Natural killer cell treated with Interleukin-12 subunit alpha and Interleukin-12 subunit beta and Interleukin-15 and Interleukin-18, amount 100 ng/mL, for 72 hours (primary cell): Measurements from ENCODE around the gene ANKRD13B. TPM values are rescaled to one million over a fixed set of nuclear protein-coding genes. Genes with fewer than 3 reads are reported as not detected.
"Not testable (repeated sequence)": the region's sequence is repeated elsewhere in the genome, so short reads cannot be mapped to it uniquely, and the experiment has no call there.

Experiments
- ATAC-seq, 2 donors: fragments of 150-1000 bp; cut with Tn5 transposase in 1 of 2; sonication (Bioruptor Pico), chemical (Tn5 transposase) in 1 of 2; 2 replicates each; pipeline ENCODE4 v1.10.0; 2021
- DNase-seq: peaks from one replicate; pipeline ENCODE4 v3.0.0; 2022; ENCODE audit warnings: low spot score
- H3K27ac Mint-ChIP-seq, 2 donors: 1 replicate in 1 of 2; 2 replicates in 1 of 2; pipeline ENCODE4 v1.8.0; 2022; ENCODE audit warnings: mixed read lengths in 2 of 2, mild to moderate bottlenecking in 1 of 2, moderate library complexity in 1 of 2
- H3K27me3 Mint-ChIP-seq, 2 donors: 1 replicate in 1 of 2; 2 replicates in 1 of 2; pipeline ENCODE4 v1.8.0; 2022; ENCODE audit warnings: mixed read lengths in 2 of 2
- H3K36me3 Mint-ChIP-seq: one replicate; pipeline ENCODE4 v1.8.0; 2022; ENCODE audit warnings: mixed read lengths
- H3K4me1 Mint-ChIP-seq, 2 donors: 1 replicate in 1 of 2; 2 replicates in 1 of 2; pipeline ENCODE4 v1.8.0; 2022; ENCODE audit warnings: low read depth in 2 of 2, mixed read lengths in 2 of 2, mild to moderate bottlenecking in 1 of 2
- H3K4me3 Mint-ChIP-seq: one replicate; pipeline ENCODE4 v1.8.0; 2022; ENCODE audit warnings: mixed read lengths
- H3K9me3 Mint-ChIP-seq: 2 replicates; pipeline ENCODE4 v1.8.0; 2022; ENCODE audit warnings: mixed read lengths
- total RNA-seq, 2 donors: library from RNA; stranded (reverse); gene quantifications; one replicate each; pipeline ENCODE4 v1.2.3, GENCODE V29; 2022

The ANKRD13B gene
- total RNA-seq, result 10 to 100 TPM in 1 of 2 donors, 1 to 10 TPM in 1; 4.4 to 32.5 TPM

DNA sequence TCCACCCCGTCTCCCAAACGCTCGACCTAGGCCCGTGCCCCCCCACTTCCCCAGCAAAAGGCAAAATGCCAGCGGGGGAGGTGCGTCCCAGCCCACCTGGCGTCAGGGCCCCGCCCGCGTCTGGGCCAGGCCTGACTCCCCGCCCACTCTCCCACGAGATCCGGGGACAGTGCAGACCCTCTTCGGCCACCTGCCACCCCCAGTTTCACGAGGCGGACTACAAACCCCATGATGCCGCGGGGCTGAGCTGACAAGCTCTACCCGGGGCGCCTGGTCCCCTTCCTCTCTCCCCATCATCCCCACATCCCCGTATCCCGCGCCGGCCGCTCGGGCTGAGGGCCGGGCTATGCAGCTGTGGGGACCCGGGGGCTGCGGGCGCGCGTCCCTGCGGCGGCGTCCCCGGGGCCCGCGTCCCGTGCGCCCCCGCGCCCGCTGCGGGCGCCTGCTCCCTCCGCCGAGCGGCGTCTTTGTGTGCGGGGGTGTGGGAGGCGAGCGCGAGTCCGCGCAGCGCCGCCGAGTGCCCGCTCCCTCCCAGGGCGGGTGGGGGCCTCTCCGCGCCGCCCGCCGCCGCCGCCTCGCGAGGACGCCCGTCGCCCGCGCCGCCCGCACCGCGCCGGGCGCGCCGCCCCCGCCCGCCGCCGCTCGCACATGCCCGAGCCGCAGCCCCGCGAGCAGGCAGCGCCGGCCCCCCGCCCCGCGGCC, at the start of gene ANKRD13B:
Gene ANKRD13B, plus strand, starts transcription at position 283 of the 702 bp plus-strand sequence. CDS start 490 bp downstream, outside the sequence.
- Mint-ChIP-seq H3K4me1 (peaks cover 17 to 21% of the 10 kb centered on the region in 2 donors), H3K36me3 (no peaks in the 10 kb centered on the region), H3K4me3 (peak within 1 kb of the TSS; percentile 60), H3K9me3 (no peaks in the 10 kb centered on the region), H3K27ac (no peak within 1 kb of the TSS), H3K27me3 (peaks cover 0 to 2% of the 10 kb centered on the region in 2 donors)
- DNase-seq, result no peak
- no peak for ATAC-seq

DNA sequence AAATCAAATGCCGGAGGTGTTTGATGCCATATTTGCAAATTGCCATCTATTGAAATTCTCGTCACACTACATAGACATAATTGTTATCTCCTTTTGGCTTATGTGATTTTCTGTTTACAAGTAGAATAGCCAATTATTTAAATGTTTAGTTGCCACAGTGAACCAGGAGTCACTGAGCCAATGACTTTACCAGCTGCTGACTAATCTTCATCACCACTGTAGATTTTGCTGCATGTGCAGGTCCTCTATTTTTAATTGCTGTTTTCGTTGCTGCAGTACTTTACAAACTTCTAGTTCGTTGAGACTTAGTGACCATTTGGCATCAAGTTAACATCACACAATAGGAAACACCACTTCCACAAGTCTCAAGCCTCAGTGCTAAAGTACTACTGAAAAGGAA, 48.9 kb upstream of the ANKRD13B start:
- H3K9me3 Mint-ChIP-seq, result no peaks in the 10 kb centered on the region
- H3K27ac Mint-ChIP-seq, result no peak overlapping the region
- H3K27me3 Mint-ChIP-seq, result no peaks in the 10 kb centered on the region
- ATAC-seq, result no peak
- H3K36me3 Mint-ChIP-seq, result no peaks in the 10 kb centered on the region
- peaks cover 1 to 8% of the 10 kb centered on the region in 2 donors for H3K4me1 Mint-ChIP-seq
- no peak overlapping the region for H3K4me3 Mint-ChIP-seq
- DNase-seq, result no peak

DNA sequence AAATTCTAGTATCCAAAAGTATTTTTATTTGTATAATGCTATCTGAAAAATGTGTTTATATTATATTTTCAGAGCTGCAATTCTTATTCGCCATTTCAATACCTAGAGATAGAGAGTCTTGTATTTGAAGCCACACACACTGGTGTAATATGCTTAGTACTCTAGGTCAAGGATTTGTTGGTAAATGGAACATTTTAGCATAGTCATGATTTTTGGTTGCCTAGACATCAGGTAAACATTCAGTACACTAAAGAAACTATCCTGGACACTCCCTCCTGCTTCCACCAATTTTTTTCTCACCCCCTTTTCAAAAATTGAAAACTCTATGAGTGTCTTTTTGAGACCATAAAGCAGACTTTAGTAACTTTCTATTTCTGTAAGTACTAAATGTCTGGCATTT, 46.8 kb upstream of the ANKRD13B start:
- DNase-seq (no peak), ATAC-seq (no peak)
- Mint-ChIP-seq H3K9me3 (no peaks in the 10 kb centered on the region), H3K27ac (no peak overlapping the region), H3K36me3 (no peaks in the 10 kb centered on the region), H3K4me1 (peaks cover 7 to 22% of the 10 kb centered on the region in 2 donors), H3K27me3 (no peaks in the 10 kb centered on the region), H3K4me3 (no peak overlapping the region)

DNA sequence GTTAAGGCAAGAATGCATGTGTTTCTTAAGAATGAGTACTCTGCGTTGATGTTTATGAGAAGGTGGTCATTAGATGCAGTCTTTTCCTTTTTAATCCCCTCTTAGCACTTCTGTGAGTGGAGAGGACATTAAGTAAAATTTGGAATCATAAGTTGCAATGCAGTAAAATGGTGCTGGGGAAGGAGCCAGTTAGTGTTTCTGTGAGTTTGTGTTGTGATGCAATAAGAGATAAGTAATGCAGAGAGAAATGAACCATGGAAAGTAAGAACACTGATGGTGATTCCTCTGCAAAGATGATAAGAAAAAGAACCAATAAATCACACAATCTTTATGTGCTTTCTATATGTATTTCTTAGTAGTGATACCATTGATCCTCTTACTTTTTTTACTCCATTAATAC, 46.1 kb upstream of the ANKRD13B start:
- Mint-ChIP-seq H3K9me3 (no peaks in the 10 kb centered on the region), H3K4me1 (peaks cover 7 to 22% of the 10 kb centered on the region in 2 donors), H3K4me3 (no peak overlapping the region), H3K27me3 (no peaks in the 10 kb centered on the region), H3K36me3 (no peaks in the 10 kb centered on the region), H3K27ac (no peak overlapping the region)
- DNase-seq, result no peak
- no peak for ATAC-seq

DNA sequence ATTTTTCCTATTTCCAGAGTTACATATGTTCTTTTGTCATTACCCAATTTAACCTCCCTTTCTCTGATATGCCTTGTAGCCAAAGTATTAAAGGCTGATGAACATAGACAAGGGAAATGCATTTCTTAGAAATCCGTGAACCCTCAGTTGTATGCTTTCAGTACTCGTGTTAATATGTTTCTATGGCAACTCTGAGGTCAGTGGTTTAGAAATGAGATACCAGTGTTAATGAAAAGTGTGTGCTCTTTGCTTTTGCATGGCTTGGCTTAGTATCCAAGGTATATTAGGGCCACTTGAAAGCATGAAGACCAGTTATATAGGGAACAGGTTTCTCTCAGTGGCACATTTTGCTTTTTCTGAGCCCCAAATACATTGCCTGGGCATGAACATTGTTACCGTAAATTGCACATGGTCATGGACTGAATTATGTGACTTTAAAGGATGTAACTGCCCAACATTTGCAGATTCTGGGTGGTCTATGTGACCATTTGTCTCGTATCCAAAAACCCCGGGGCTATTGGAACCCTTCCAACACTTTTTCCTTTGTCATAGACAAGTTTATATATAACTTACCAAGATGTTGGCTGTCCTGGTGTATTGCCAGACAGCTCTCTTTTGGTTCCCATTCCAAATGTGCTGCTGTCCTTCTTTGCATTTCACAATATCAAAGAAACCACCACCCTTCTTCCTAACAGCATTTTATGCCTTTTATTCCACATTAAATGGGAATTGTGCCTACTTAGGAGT, 43.6 kb upstream of the ANKRD13B start:
- Mint-ChIP-seq H3K4me1 (peaks cover 7 to 22% of the 10 kb centered on the region in 2 donors), H3K9me3 (no peaks in the 10 kb centered on the region), H3K4me3 (peak overlapping the region; percentile 27), H3K36me3 (no peaks in the 10 kb centered on the region), H3K27ac (no peak overlapping the region), H3K27me3 (no peaks in the 10 kb centered on the region)
- peak in 1 of 2 donors; percentile 80 for ATAC-seq
- DNase-seq, result no peak

DNA sequence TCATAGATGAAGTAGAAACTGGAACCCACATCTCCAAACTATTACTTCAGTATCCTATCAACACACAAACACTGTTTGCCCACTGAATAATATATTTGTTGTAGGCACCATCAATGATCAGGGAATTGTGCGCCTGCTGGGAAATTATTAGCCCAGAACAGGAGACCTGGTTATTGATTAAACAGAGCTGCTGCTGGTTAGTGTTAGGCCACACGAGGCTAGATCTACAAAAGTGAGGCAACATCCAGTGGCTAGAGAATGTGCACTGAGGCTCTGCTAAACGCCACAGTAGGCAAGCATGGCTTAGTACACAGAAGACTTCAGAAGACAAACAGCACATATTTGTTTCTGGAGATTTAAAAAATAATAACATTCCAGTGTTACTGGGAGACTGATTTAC, 37.1 kb upstream of the ANKRD13B start:
- peaks cover 15 to 19% of the 10 kb centered on the region in 2 donors for H3K4me1 Mint-ChIP-seq
- no peak overlapping the region for H3K27ac Mint-ChIP-seq
- ATAC-seq (no peak), DNase-seq (no peak)
- H3K36me3 Mint-ChIP-seq, result no peaks in the 10 kb centered on the region
- no peaks in the 10 kb centered on the region for H3K9me3 Mint-ChIP-seq
- H3K4me3 Mint-ChIP-seq, result no peak overlapping the region
- H3K27me3 Mint-ChIP-seq, result no peaks in the 10 kb centered on the region

DNA sequence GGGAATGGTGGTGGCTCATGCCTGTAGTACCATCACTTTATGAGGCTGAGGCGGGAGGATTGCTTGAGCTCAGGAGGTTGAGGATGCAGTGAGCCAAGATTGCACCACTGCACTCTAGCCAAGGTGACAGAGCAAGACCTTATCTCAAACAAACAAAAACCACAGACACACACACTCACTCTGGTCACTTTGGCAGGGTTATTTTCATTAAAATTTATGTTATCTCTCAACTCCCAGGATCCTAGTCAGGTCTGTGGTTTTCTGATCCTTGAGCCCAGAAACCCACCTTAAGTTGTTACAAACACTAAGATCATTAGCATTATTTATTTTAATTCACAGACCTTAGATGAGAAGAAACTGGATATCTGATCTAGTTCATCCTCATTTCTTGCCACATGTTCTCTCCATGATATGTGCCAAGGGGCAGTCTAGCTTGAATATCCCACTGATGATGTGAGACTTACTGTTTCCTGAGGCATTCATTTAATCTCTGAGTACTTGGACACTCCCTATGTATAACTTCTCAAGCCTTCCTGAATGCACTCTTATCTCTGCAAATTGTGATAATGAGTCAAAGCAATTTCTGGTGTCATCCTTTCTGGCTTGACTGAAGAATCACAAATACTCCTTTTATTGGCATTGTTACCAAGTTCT, 35.7 kb upstream of the ANKRD13B start:
- Mint-ChIP-seq H3K4me1 (peaks cover 24 to 27% of the 10 kb centered on the region in 2 donors), H3K4me3 (no peak overlapping the region), H3K36me3 (no peaks in the 10 kb centered on the region), H3K9me3 (no peaks in the 10 kb centered on the region), H3K27me3 (no peaks in the 10 kb centered on the region), H3K27ac (peak overlapping the region; percentile 8 to 26)
- DNase-seq (no peak), ATAC-seq (peak in 1 of 2 donors; percentile 35)

DNA sequence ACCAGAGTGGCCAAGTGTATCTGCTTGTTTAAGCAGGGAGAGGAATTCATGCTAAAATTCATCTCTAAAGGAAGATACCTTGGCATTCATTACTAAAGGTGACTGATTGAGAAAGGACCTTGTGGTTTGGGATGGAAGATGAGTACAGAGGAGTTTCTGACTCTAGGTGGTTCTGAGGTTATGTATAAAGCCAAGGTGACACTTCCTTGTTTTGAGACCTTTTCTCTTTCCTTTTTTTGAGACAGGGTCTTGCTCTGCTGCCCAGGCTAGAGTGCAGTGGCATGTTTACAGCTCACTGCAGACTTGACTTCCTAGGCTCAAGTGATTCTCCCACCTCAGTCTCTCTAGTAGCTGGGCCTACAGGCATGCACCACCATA, 35.2 kb upstream of the ANKRD13B start:
- ATAC-seq, result peak in 1 of 2 donors; percentile 55
- Mint-ChIP-seq H3K9me3 (no peaks in the 10 kb centered on the region), H3K4me3 (no peak overlapping the region), H3K4me1 (peaks cover 29 to 32% of the 10 kb centered on the region in 2 donors), H3K27me3 (no peaks in the 10 kb centered on the region), H3K27ac (peak overlapping the region; percentile 8 to 26), H3K36me3 (no peaks in the 10 kb centered on the region)
- no peak for DNase-seq

DNA sequence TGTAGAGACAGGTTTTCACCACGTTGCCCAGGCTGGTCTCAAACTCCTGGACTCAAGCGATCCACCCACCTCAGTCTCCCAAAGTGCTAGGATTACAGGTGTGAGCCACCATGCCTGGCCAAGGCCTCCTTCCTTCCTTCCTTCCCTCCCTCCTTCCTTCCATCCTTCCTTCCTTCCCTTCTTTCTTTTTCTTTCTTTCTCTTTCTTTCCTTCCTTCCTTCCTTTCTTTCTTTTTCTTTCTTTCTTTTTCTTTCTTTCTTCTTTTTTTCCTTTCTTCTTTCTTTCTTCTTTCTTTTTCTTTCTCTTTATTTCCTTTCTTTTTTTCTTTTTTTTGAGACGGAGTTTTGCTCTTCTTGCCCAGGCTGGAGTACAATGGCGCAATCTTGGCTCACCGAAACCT, 34.8 kb upstream of the ANKRD13B start:
- Mint-ChIP-seq H3K27ac (peak overlapping the region; percentile 8 to 37), H3K4me1 (peaks cover 31 to 35% of the 10 kb centered on the region in 2 donors)
- not testable (repeated sequence) for H3K27me3 Mint-ChIP-seq, ATAC-seq, H3K4me3 Mint-ChIP-seq, H3K9me3 Mint-ChIP-seq, DNase-seq, H3K36me3 Mint-ChIP-seq

DNA sequence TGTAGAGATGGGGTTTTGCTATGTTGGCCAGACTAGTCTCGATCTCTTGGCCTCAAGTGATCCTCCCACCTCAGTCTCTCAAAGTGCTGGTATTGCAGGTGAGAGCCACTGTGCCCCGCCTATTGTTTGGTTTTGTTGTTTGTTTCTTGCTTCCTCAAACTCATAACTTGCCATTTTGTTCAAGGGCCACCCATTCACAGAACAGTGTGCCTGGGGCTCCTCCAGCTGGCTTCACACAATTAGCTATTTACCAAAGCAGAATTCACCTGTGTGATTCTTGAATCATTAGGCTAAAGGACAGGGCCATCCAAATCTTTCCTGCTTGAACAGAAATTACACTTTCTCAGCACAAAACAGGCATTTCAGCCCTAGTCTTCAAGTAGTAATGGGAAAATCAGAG, 33.3 kb upstream of the ANKRD13B start:
- DNase-seq, result no peak
- Mint-ChIP-seq H3K9me3 (no peaks in the 10 kb centered on the region), H3K27me3 (no peaks in the 10 kb centered on the region), H3K27ac (no peak overlapping the region), H3K4me3 (no peak overlapping the region), H3K4me1 (peaks cover 39 to 40% of the 10 kb centered on the region in 2 donors), H3K36me3 (no peaks in the 10 kb centered on the region)
- ATAC-seq, result no peak

DNA sequence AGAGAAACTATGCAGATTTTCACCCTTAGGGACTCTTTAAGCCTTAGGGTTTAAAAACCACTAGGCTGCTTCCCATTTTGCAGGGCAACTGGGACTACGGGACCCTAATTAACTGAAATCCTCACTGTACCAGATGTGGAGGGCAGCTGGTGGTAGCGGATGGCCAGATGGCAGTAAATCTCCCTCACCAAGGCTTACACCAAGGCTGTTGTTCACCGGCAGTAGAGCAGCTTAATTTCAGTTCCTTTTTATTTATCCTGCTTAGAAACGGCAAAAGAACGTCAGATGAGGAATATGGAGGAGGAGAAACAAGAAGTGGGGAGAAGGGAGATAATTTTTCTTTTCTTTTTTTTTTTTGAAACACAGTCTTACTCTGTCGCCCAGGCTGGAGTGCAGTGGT, 32.6 kb upstream of the ANKRD13B start:
- Mint-ChIP-seq H3K4me3 (no peak overlapping the region), H3K27me3 (no peaks in the 10 kb centered on the region)
- ATAC-seq, result no peak

DNA sequence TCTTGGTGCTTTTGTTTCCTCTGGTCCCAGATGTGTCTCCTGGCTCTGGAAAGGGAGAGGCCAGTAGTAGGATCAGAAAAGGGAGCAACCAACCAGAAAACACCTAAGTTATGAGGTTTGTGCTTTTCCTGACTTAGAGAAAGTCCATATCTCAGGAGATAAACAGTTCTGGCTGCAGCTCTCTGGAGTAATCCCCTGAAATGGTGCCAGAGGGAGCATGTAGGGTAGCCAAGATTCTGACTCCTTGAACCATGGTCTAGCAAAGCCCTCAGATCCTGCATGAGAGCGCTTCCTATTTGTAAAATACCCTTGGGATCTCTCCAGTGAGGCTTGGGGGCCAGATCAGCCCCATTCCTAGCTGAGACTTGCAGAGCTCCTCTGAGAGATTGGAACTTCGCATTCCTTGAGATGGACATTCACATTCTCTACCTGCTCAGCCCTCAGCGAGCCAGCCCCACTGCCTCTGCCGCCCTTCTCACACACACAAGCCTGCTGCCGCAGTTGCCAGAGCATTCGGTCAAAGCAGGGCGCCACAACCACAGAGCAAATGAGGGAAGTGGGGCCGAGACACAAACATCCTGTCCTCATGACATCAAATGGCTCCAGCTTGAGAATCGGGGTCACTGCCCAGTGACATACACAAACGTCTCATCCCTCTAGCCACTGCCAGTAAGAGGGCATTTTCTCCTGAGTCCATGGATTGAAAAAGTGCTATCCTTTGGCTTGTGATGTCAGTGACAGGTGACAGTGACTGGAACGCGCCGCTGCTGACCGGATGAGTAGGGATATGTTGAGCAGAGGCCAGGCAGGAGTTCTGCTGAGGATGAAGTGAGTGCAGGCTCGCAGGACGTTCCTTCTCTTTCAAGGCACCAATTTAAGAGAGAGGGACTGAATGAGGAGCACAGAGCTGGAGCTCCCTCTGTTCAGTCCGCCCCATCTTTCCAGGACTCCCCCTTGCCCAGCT, 31.1 kb upstream of the ANKRD13B start:
- ATAC-seq (peak in 1 of 2 donors; percentile 39), DNase-seq (peak; percentile 58)
- no peaks in the 10 kb centered on the region for H3K9me3 Mint-ChIP-seq
- H3K27ac Mint-ChIP-seq, result peak overlapping the region; percentile 71 to 90
- H3K27me3 Mint-ChIP-seq, result no peaks in the 10 kb centered on the region
- H3K4me1 Mint-ChIP-seq, result peaks cover 46% of the 10 kb centered on the region in 2 donors
- H3K4me3 Mint-ChIP-seq, result peak overlapping the region; percentile 71
- no peaks in the 10 kb centered on the region for H3K36me3 Mint-ChIP-seq

More for the DNA sequence above, 32.6 kb upstream of the ANKRD13B start:
- Mint-ChIP-seq H3K9me3 (no peaks in the 10 kb centered on the region), H3K4me1 (peaks cover 40% of the 10 kb centered on the region in 2 donors), H3K36me3 (no peaks in the 10 kb centered on the region), H3K27ac (peak overlapping the region in 1 of 2 donors; percentile 53)
- no peak for DNase-seq

DNA sequence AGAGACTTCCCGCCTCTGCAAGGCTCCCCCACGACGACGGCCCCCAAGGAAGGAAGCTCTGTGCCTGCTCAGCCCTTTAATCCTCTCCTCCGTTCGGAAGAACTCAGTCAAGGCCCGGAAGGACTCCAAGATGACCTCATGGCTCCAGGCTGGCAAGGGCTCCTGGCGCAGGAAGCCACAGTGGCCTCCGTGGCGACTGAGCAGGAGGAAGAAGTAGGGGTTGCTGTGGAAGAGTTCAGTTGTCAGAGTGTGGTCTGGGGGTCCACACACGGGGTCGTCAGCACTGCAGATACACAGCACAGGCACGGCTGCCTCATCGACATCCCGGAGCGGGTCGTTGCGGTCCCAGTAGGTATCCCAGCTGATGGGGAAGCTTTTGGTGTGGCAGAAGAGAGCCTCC, 30.3 kb upstream of the ANKRD13B start:
- no peaks in the 10 kb centered on the region for H3K36me3 Mint-ChIP-seq
- DNase-seq, result peak; percentile 25
- no peak for ATAC-seq
- peak overlapping the region; percentile 71 to 90 for H3K27ac Mint-ChIP-seq
- peaks cover 38 to 39% of the 10 kb centered on the region in 2 donors for H3K4me1 Mint-ChIP-seq
- no peaks in the 10 kb centered on the region for H3K9me3 Mint-ChIP-seq
- H3K4me3 Mint-ChIP-seq, result no peak overlapping the region
- H3K27me3 Mint-ChIP-seq, result no peaks in the 10 kb centered on the region
